ENCODE measurements around the gene ARHGAP23. TPM values are rescaled to one million over a fixed set of nuclear protein-coding genes. Genes with fewer than 3 reads are reported as not detected.

ARHGAP23 gene, protein sequence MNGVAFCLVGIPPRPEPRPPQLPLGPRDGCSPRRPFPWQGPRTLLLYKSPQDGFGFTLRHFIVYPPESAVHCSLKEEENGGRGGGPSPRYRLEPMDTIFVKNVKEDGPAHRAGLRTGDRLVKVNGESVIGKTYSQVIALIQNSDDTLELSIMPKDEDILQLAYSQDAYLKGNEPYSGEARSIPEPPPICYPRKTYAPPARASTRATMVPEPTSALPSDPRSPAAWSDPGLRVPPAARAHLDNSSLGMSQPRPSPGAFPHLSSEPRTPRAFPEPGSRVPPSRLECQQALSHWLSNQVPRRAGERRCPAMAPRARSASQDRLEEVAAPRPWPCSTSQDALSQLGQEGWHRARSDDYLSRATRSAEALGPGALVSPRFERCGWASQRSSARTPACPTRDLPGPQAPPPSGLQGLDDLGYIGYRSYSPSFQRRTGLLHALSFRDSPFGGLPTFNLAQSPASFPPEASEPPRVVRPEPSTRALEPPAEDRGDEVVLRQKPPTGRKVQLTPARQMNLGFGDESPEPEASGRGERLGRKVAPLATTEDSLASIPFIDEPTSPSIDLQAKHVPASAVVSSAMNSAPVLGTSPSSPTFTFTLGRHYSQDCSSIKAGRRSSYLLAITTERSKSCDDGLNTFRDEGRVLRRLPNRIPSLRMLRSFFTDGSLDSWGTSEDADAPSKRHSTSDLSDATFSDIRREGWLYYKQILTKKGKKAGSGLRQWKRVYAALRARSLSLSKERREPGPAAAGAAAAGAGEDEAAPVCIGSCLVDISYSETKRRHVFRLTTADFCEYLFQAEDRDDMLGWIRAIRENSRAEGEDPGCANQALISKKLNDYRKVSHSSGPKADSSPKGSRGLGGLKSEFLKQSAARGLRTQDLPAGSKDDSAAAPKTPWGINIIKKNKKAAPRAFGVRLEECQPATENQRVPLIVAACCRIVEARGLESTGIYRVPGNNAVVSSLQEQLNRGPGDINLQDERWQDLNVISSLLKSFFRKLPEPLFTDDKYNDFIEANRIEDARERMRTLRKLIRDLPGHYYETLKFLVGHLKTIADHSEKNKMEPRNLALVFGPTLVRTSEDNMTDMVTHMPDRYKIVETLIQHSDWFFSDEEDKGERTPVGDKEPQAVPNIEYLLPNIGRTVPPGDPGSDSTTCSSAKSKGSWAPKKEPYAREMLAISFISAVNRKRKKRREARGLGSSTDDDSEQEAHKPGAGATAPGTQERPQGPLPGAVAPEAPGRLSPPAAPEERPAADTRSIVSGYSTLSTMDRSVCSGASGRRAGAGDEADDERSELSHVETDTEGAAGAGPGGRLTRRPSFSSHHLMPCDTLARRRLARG (N-terminal part only)
- 0.34 and 0.75 TPM in 2 replicates for total RNA-seq

DNA sequence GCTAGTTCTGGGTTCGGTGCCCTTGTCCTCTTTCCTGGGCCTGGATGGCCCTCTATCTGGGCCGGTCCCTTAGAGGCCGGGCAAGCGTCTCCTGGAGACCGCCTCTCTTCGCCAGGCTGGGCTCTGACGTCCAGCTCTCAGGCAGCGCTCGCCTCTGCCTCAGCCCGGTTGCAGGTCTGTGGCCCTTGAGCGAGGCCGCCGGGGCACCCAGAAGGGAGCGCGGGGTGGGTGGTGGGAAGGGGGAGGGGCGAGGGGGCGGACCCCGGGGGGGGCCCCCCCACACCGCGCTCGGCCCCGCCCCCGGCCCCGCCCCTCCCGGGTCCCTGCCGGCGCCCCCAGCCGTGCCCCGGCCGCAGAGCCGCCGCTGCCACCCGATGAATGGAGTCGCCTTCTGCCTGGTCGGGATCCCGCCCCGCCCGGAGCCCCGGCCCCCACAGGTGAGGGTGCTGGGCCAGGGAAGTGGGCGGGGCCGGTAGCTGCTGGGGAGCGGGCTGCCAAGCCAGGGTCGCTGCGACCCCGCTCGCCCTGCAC lies at the start of gene ARHGAP23:
TSS of gene ARHGAP23 (plus strand) at position 353 of the 531 bp plus-strand sequence. CDS start at position 375, 22 bp downstream.
- intact Hi-C loops (cut with micrococcal nuclease): loop anchor here (5.0 kb wide), 1 partner anchor 64 kb away; no protein-coding TSS in a partner anchor

DNA sequence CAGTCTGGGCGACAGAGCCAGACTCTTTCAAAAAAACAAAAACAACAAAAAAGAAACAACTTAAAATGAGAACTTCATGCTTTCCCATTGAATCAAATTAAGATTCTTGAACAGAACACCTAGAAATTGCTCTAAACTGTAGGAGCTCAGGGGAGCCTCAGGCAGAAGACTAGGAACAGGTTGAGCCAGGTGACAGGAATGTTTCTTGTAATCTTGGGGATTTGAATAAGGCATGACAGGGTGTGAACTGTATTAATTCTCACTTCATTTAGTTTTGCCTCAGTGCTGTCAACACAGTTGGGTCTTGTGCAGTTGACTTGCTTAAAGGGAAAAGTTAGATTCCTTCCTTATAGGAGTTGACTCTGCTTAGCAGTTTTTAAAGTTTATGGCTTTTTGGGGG lies 48.8 kb upstream of the ARHGAP23 start:
- intact Hi-C loops (cut with micrococcal nuclease): no loop called here

DNA sequence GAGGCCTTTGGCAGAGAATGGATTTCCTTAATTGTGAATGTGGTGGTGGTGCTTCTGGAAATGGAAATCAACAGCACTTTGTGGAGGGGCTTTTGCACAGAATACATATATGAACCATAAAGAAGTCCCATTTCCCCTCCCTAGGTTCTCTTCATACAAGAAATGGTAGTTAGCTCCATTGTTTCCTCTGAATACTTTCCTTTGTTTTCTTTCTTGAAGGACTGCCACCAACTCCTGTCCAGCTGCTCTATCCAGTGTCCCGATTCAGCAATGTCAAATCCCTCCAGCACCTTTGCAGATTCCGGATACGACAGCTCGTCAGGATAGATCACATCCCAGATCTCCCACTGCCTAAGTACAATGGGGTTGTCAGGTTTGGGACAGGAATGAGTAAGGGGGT lies 33.2 kb upstream of the ARHGAP23 start:
- intact Hi-C loops (cut with micrococcal nuclease): no loop called here

DNA sequence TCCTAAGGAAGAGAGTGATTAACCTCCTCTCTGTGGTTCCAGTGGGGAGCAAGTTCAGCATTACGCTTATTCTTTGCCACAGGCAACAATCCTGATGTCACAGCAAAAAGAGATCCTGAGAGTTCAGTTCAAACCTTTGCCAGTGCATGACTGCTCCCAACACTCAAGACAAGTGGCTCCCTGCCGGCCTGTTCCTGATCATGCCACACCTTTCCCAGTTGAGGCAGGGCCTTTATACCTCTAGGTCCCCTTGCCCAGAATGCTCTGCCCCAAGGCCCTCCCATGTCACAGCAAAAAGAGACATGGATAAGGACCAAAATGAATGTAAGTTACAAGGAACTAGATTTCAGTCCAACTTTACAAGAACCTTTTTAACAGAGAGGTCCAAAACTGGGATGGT lies 31.0 kb upstream of the ARHGAP23 start:
- intact Hi-C loops (cut with micrococcal nuclease): no loop called here

DNA sequence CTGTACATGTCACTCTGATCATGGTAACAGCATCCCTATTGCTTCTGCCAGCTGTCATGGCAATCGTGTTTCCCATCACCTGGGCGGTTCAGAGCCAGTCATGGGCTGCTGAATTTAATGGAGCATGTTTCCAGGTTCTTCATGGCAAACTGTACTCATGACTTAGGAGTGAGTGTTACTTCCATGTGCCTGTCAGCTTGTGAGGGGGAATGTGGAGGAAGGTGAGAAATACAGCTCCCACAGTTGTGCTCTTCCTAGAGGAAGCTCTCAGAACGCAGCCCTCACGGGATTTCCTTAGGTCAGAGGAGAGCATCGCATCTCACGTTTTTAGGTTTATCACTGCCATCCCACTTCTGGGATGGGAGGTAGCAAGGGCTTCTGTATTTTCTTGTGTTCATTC lies 28.0 kb upstream of the ARHGAP23 start:
- intact Hi-C loops (cut with micrococcal nuclease): no loop called here

DNA sequence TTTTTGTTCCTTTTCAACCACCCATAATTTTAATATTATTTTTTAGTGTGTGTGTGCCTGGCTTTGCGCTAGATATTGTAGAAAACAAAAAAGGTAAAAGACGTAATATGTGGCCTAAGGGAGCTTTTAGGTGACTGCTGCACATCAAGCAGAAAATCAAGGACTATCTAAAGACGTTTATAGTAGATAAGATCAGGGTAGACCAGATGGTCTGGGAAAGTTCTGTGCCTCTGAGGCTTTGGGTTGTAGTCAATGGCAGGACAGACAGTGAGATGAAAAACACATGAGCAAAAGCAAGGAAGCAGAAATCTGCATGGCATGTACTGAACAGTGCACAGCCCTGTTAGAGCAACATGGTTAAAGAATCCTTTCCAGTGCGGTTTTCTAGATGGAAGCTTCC lies 26.8 kb upstream of the ARHGAP23 start:
- intact Hi-C loops (cut with micrococcal nuclease): no loop called here

DNA sequence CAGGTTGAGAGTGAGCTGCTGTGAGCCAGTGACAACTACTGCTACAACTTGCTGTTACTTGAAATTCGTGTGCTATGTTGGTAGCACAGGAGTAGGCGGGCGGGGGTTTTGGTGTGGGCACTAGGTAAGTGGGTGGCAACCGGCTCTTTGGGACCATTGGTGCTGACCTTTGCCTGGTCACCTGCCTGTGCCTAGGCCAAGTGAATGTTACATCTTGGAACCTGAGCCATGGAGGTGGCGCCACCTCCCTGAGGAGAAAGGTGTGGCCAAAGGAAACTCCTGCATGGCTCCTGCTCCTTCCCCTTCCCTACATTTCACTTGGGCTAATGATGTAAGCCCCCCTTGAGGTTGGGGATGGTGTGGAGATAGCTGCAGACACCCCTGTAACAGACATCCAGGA lies 25.4 kb upstream of the ARHGAP23 start:
- intact Hi-C loops (cut with micrococcal nuclease): no loop called here

DNA sequence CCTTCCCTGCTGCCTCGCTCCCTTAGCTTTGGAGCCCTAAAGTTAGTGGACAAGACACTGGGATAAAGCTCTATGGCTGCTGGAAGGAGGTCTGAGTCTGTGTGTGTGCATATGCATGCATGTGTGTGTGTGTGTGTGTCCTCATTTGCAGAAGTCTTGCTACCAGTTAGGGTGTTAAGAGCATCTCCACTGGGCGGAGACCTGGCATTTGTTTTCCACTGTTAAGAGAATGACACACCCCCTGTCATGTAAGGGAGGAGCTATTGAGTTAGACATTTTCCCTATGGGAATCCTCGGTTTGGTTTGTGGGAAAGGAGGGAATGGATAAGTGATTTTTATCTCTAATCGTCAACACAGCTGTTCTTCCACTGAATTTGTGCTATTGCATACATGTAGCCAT lies 24.8 kb upstream of the ARHGAP23 start:
- intact Hi-C loops (cut with micrococcal nuclease): no loop called here

DNA sequence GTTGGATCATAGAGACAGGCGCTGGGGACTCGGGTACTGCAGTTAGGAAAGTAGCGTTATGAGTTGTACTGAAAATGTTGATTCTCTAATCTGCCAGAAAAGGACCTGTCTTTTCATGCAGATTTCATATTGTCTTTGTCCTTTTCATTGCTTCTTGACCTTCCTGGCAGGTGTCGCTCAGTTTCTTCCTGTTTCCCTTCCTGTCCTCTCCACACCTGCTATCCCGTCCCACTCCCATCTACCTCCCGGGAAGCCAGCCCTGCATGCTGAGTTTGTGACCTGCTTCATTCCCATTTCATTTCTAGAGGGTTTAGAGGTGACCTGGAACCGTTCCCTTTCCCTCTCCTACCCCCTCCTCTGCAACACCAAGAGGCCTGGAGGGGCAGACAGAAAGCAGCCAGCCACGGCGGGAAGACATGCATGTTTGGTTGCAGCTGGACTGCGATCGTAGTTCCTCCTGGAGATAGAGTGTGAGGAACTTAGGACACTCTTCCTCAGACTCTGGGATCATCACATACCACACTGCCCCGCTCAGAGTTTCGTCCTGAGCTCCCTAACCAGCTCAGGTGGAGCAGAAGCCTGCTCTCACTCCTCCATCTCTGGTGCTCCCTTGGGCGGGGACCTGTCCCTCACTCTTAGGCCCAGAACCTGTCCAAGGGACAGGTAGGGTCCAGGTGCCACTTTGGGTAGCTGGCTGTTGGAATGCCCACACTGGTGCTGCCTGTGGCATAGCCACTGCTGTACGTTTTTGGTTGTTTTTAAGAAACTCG lies 23.9 kb upstream of the ARHGAP23 start:
- intact Hi-C loops (cut with micrococcal nuclease): no loop called here

DNA sequence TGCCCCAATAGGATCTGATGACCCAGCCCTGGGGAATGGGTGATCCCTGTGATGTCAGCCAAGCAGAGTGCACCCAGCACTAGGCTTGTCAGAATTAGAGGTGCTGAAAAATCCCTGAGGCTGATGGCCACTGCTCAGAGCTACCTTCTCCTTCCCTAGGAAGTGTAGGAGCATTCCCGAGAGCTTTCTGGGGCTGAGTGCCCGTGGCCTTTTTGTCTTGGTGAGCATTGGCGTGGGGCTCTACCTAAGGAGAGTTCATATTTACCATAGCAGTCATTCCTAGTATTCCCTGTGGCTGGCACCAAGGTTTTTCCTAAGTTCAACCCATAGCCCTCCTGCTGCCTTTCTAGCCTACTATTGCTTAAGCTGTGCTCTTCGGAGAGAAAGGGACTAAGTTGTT lies 22.6 kb upstream of the ARHGAP23 start:
- intact Hi-C loops (cut with micrococcal nuclease): no loop called here

DNA sequence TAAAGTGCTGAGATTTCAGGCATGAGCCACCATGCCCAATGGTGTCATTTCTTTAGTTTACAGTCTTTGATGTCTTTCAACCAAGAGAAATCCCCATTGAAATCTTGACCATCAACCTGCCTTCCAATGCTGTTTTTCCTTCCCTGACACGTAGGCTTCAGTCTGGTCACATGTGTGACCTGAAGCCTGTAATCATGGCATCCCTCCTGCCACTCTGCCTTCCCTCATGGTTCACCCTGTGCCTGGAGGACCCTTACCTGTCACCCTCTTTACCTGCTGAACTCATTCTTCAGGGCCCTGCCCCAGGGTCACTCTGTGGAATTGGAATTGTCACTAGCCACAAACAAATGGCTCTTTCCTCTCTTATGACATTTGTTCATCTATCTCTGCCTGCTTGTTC lies 18.1 kb upstream of the ARHGAP23 start:
- intact Hi-C loops (cut with micrococcal nuclease): no loop called here

DNA sequence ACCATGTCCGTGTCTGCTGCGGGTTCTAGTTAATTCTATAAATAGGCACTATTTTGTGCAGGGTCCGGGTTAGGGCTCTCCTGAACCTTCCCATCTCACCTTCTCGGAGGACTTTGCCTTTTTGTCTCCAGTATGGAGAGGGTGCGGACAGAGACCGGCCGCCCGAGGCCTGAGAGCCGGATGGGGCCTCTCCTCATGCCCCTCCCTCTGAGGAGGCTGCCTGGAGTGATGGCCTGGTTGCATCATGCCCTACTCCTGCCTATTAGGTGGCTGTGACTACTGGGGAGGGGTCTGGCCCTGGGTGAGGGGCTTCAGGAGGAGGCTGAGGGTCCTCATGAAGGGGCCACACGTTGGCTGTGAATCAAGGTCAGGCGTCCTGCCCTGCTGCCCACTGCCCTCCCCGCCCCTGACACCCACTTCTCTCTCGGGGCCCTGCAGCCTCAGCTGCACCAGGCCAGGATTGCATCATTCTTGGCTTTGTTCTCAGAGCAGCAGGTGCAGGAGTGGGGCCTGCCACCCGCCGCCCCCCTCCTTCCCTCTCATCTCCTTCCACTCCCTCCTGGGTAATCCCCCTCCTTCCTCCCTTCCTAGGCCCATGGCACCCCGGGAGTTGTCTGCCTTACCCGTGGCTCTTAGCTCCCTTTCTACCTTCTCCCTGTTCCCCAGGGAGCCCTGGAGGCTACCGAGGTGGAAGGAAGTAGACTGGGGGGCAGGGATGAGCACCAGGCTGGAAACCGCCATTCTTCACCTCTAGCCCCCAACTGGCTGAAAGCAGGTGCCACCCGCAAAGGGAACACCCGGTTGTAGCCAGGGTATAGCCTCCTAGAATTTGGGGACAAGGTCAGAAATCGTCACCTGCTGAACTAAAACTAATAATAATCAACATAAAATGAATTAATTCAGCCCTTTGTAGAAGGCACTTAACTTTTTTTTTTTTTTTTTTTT lies 12.7 kb upstream of the ARHGAP23 start:
- intact Hi-C loops (cut with micrococcal nuclease): no loop called here

DNA sequence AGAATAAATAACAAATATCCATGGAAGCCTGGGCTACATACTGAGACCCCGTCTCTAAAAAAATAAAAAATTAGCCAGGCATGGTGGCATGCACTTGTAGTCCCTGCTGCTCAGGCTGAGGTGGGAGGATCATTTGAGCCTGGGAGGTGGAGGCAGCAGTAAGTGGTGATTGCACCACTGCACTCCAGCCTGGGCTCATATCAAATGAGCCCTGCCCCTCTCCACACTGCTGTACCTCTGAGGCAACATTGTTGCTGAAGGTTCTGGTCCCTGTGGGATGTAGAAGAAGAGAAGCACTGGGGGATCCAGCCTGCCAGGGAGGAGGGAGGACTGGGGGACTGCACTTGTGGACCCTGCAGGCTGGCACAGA lies 11.4 kb upstream of the ARHGAP23 start:
- intact Hi-C loops (cut with micrococcal nuclease): no loop called here

DNA sequence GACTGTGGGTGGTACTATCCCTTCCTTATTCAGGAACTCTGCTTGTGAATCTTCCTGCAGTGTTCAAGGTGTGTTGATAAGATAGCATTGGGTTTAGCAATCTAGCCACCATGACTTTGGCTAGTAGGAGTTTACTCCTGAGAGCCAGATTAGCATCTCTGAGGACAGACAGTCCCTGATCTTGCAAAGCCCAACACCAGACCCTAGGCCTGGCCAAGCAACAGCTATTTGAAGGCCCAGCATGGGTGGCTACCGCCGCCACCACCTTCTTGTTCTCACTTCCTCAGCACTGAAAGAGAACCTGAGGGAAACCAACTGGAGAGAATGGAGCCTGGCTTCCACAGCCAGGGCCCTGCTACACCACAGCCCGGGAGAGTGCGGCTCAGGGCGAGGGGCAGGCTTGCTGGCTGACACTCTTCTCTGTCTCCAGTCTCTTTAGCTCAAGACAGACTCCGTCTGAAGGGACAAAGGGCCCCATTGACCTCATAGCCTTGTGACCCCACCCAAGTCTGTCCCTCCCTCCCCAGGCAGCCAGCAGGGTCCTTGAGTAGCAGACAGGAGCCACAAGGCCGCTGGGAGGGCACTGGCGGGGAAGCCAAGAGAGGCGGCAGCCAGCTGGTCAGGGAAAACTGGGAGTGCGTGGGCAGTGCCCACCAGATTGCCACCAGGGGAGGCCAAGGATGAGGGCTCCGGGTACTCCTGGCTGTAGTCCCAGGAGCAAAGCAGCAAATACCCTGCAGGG lies 10.9 kb upstream of the ARHGAP23 start:
- intact Hi-C loops (cut with micrococcal nuclease): no loop called here

DNA sequence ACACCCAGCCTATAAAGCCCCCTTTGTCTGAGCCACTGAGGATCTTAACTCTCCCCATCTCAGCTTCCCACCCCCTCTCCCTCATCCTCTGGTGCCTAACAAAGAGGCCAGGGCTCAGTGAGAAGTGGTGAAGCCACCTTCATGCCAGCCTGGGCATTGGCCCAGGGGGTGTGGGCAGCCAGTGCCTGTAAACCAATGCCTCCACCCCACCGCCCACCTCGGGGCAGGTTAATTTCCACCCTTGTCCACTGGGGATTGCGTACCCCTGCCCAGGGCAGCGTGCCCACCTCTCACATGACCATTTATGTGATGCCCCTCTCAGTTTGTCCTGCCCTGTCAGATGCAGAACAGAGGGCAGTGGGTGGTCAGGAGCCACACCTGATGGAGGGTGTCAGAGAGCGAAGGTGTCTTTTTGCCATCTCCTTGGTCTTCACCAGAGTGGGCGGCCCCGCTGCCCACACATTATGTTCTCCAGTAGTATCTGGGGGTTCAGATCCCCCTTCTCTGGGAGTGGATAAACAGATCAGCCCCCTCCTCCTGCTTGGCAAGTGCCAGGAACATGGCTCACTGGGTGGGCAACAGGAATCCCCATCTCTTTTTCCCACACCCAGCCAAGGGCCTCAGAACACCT lies 10.1 kb upstream of the ARHGAP23 start:
- intact Hi-C loops (cut with micrococcal nuclease): no loop called here

DNA sequence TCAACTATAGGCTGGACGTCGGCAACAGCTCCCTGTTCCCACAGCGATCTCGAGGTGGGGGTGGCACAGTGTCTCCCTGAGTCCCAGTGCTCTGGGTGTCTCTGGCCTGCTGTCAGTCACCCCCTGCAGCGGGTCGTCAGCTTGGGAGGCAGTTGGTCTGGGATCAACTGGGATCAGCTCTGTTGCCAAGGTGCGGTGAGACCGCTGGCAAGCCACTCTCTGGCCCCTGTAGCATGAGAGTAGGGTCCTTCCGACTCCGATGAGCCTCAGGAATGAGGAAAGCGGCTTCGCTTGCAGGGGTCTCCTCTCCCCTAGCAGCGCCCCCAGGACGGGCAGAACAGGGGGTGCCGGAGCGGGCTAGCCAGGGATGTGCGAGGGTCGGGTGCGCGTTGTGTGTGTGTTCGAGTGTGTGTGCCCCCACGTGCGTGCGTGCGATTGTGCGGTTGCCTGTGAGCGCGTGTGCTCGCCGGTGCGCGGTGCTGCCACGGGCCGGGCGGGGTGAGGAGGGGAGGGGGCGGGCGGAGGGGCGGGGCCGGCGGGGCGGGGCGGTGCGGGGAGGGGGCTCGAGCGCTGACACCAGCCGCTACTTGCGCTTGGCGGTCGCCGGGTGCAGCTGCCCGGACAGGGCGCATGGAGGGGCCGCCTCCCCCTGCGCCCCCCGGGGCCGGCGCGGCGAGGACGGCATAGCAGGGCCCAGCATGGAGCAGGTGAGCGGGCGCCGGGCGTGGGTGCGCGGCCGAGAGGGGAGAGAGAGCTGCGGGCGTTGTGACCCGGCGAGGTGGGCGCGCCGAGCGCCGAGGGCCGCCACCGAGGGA lies 9.4 kb upstream of the ARHGAP23 start:
- intact Hi-C loops (cut with micrococcal nuclease): no loop called here

DNA sequence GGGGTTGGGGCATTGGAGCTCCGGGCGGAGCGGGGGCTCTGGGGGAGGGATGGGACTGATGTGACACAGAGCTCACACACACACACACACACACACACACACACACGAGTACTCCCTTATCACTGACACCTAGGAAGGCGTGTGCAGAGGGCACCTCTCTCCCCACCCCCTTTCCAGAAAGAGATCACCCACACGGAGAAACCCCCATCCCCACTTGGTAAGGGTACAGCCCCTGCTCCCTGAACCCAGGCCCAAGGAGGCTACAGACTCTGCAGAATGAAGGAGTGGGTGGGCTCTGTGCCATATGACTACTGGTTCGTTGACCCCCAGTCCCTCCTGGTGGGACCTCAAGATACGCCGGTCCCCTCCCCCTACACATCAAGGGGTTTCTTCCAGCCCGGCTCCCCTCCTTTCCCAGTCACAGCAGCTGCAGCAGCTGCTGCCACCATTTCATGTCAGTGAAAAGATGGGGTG lies 8.7 kb upstream of the ARHGAP23 start:
- intact Hi-C loops (cut with micrococcal nuclease): no loop called here

All from T-helper 2 cell treated with Interferon-gamma antibody and Interleukin-4, amounts not matched to agents 100 ng/mL and 5 ng/mL, for 36 hours (primary cell).